ENCODE data around the gene GDPGP1. TPM values are rescaled to one million over a fixed set of nuclear protein-coding genes. Genes with fewer than 3 reads are reported as not detected.
A peak's percentile ranks its signal among the peaks of the same experiment; 100 is the strongest.
"Not testable (repeated sequence)": the region's sequence is repeated elsewhere in the genome, so short reads cannot be mapped to it uniquely, and the experiment has no call there.

The GDPGP1 gene, protein sequence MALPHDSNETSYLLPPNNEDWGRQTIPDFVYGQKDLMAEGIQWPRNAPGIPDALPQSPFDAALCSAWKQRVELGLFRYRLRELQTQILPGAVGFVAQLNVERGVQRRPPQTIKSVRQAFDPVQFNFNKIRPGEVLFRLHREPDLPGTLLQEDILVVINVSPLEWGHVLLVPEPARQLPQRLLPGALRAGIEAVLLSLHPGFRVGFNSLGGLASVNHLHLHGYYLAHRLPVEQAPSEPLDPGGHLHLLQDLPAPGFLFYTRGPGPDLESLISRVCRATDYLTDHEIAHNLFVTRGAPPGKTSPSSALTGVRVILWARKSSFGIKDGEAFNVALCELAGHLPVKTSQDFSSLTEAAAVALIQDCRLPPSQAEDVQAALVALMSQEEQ
- total RNA-seq, result 1 to 10 TPM; 1.5 to 3.6 TPM

DNA sequence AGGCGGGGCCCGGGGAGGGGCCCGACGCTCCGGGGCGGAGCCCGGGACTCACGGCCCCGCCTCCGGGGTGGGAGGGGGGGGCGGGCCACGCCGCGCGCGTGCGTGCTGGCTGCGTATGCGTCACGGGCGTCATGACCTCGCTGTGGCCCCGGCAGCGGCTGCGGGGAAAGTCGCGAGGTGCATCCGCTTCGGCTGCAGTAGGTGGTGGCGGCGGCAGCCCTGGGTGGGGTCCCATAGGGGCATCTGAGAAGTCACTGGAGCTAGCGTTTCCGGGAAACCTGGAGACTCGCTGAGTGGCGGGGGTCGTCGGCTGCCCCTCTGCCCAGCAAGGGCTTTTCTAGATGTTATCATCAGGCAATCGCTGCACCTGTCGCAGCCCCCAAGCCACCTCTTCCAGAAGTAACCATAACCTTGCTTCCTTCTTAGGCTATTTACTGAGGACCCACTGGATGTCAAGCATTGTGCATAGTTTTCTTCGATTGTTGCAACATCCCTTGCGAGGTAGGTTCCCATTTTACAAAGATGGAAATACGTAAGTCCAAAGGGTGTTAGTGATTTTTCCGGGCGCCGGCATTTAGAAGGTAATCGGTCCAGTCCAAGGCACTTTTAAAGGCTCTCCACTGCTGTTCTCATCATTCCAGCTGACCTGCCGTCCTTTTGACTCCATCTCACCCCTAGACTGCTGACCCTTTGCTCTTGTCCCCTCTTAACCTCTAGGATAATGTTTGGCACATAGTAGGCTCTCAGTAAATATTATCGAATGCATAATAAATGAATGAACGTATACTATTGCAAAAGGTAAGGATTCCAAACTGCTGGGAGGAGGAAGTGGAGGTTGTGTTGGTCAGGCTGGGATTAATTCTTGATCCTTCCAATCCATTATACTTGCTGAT is at the start of gene GDPGP1:
TSS of gene GDPGP1 (plus strand) at position 114 of the 893 bp plus-strand sequence. CDS start 6,700 bp downstream, outside the sequence.
- Mint-ChIP-seq H3K27ac (peak within 1 kb of the TSS; percentile 90), H3K4me3 (peak within 1 kb of the TSS; percentile 89), H3K4me1 (ENCODE audit: low read depth) (peaks cover 47% of the 10 kb centered on the region), H3K27me3 (ENCODE audit: low read depth) (no peaks in the 10 kb centered on the region), H3K9me3 (no peaks in the 10 kb centered on the region), H3K36me3 (ENCODE audit: low read depth) (peaks cover 33% of the 10 kb centered on the region)
- CTCF ChIA-PET, result interaction anchor here (0.6 to 1.6 kb wide), 6 partner anchors 12 to 598 kb away, joined by 3 to 4 read pairs (median 3); no protein-coding TSS in a partner anchor
- intact Hi-C loops (cut with micrococcal nuclease), result loop anchor here (1.0 to 5.0 kb wide), 7 partner anchors 31 to 698 kb away; partner anchors contain the start of genes AP3S2, HDDC3, IQGAP1 and NGRN
- no peak for DNase-seq

DNA sequence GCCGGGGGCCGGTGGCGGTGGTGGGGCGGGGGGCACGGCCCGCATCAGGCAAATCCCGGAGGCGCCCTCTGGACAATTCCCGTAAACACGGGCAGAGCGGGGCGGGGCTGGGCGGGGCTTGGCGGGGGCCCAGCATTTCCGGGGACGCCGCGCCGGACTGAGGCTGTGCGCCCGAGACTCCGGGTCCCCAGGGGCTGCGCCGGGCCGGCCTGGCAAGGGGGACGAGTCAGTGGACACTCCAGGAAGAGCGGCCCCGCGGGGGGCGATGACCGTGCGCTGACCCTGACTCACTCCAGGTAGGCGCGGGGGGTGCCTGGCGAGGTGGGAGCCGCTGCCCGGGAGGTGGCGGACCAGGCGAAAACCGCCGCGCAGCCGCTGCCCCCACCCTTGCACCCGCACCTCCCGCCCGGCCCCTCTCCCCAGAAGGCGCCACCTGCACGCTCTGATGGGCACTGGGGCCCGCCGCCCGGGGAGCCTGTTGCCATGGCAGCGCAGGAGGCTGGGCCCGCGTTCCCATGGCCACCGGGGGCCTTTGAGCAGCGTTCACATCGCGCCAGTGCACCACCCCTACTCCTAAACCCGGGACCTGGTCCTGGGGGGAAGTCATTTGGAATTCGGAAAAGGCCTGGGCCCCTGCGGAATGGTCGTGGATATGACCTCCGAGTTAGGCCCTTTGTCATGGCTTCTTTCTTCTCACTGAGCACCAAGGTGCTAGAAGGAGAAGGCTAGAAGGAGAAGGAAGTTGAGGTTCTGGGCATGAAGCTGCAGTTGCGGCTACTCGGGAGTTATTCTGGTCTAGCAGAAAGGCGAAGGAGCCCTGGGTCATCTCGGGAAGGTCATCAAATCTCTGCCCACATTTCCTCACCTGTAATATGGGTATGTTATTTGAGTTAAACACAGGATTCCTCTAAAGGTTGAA is 49.0 kb upstream of the GDPGP1 start:
- Mint-ChIP-seq H3K9me3 (no peaks in the 10 kb centered on the region), H3K4me1 (ENCODE audit: low read depth) (peaks cover 11% of the 10 kb centered on the region), H3K27me3 (ENCODE audit: low read depth) (no peaks in the 10 kb centered on the region), H3K36me3 (ENCODE audit: low read depth) (no peaks in the 10 kb centered on the region), H3K27ac (no peak overlapping the region), H3K4me3 (peak overlapping the region; percentile 72)
- CTCF ChIA-PET, result interaction anchor here (0.6 to 1.8 kb wide), 2 partner anchors 42 to 128 kb away, joined by 3 to 4 read pairs; no protein-coding TSS in a partner anchor
- DNase-seq, result peak; percentile 58
- intact Hi-C loops (cut with micrococcal nuclease), result loop anchor here (2.0 kb wide), 1 partner anchor 48 kb away; the partner anchor contains the start of gene CIB1

DNA sequence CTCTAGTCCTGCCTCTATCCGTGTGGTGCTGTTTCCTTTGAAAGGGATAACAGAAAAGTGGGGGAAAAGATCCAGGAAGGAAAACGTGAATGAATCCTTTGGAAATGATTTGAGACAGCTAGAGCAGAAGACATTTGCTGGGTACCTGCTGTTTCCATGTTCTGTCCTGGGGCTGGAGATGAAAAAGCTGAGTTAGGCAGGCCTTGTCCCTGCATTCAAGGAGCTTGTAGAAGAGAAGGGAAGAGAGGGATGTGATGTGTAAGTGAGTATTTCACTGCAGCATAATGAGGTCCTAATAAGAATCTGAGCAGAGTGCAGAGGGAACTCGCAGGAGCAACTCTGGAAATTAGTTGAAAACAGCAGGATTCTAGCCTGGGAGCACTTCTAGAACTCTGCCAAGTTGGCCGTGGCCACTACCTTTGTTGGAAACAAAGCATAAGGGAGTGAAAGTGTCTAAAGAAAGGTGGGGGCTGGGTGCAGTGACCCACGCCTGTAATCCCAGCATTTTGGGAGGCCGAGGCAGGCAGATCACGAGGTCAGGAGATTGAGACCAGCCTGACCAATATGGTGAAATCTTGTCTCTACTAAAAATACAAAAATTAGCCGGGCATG is 46.6 kb upstream of the GDPGP1 start:
- no peak for DNase-seq
- H3K4me3 Mint-ChIP-seq, result no peak overlapping the region
- intact Hi-C loops (cut with micrococcal nuclease), result no loop called here
- no peak overlapping the region for H3K27ac Mint-ChIP-seq
- H3K36me3 Mint-ChIP-seq (ENCODE audit: low read depth), result no peaks in the 10 kb centered on the region
- H3K27me3 Mint-ChIP-seq (ENCODE audit: low read depth), result no peaks in the 10 kb centered on the region
- no peaks in the 10 kb centered on the region for H3K9me3 Mint-ChIP-seq
- H3K4me1 Mint-ChIP-seq (ENCODE audit: low read depth), result peaks cover 20% of the 10 kb centered on the region
- CTCF ChIA-PET, result interaction anchor here (1.2 to 1.8 kb wide), 2 partner anchors 34 to 44 kb away, joined by 3 to 4 read pairs; no protein-coding TSS in a partner anchor

DNA sequence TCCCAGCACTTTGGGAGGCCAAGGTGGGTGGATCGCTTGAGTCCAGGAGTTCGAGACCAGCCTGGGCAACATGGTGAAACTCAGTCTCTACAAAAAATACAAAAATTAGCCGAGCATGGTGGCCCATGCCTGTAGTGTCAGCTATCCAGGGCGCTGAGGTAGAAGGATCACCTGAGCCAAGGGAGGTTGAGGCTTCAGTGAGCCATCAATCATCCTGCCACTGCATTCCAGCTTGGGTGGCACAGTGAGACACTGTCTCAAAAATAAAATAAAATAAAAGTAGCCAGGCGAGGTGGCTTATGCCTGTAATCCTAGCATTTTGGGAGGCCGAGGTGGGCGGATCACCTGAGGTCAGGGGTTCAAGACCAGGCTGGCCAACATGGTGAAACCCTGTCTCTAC is 45.9 kb upstream of the GDPGP1 start:
- DNase-seq; H3K36me3 Mint-ChIP-seq (ENCODE audit: low read depth); H3K4me3 Mint-ChIP-seq; H3K27me3 Mint-ChIP-seq (ENCODE audit: low read depth); H3K9me3 Mint-ChIP-seq; H3K27ac Mint-ChIP-seq; intact Hi-C loops (cut with micrococcal nuclease); CTCF ChIA-PET: not testable (repeated sequence)
- H3K4me1 Mint-ChIP-seq (ENCODE audit: low read depth), result peaks cover 27% of the 10 kb centered on the region

DNA sequence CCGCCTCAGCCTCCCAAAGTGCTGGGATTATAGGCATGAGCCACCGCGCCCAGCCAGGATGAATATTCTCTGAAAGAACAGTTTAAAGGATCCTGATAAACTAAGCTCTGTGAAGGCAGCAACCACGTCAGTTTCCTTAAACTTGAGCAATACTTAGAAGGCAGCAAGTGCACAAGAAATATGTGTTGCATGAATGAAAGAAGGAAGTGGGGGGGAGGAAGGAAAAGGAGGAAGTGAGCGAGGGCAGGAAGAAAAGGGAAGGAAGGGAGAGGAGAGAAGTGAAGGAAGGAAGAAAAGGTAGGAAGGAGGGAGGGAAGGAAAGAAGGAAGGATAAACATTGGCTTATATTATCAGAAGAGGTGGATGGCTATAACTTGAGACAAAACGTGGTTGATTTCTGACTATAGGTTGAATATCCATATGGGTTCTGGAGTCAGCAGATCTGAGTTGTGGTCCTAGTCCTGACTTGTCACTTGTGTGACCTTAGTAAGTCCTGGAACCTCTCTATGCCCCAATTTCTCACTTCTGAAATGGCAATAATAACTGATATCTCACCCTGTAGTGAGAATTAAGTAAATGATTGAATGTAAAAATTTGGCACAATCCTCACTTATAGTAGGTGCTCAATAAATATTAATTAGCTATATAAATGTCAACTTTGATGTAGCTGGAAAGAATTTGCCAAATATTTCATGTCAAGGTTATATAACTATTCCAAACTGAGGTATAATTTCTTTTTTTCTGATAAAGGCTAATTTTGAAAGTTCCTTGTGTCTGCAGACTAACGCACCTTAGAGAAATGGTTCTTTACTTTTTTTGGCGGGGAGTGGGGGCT is 44.9 kb upstream of the GDPGP1 start:
- intact Hi-C loops (cut with micrococcal nuclease), result no loop called here
- CTCF ChIA-PET, result interaction anchor here (1.1 kb wide), 1 partner anchor 32 kb away, joined by 4 read pairs; no protein-coding TSS in a partner anchor
- Mint-ChIP-seq H3K27ac (no peak overlapping the region), H3K4me1 (ENCODE audit: low read depth) (peaks cover 29% of the 10 kb centered on the region), H3K27me3 (ENCODE audit: low read depth) (no peaks in the 10 kb centered on the region), H3K36me3 (ENCODE audit: low read depth) (no peaks in the 10 kb centered on the region), H3K9me3 (no peaks in the 10 kb centered on the region), H3K4me3 (no peak overlapping the region)
- no peak for DNase-seq

DNA sequence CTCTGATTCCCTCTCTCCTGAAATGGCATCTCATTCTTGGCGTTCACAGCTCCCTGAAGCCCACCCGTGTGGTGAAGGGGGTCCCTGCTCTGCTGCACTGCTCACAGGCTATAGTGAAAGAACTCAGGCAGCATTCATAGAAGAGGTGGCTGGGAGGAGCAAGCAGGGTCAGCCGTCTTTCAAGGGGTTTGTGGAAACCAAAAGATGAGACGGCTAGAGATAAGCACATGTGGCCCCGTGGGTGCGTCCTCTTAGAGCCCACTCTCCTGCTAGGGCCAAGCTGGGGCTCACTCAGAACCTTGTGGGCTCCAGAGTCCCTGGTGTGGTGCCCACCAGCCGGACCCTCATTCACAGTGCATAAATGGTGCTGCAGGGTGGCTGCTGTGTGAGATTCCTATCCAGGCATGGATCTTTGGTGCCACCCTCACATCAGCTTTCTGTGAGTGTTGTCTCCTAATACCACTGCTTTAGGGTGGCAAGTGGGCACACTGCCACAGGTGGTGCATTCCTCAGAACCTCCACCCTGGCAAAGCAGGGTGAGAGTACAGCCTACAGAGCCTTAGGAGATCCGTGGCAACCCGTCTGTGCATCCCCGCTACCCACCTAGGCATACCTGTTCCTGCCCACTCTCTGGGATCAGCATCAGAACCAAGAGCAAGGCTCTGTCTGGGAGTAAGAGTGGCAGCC is 44.1 kb upstream of the GDPGP1 start:
- Mint-ChIP-seq H3K36me3 (ENCODE audit: low read depth) (no peaks in the 10 kb centered on the region), H3K4me3 (no peak overlapping the region), H3K27ac (no peak overlapping the region), H3K4me1 (ENCODE audit: low read depth) (peaks cover 26% of the 10 kb centered on the region), H3K27me3 (ENCODE audit: low read depth) (no peaks in the 10 kb centered on the region), H3K9me3 (no peaks in the 10 kb centered on the region)
- no peak for DNase-seq
- intact Hi-C loops (cut with micrococcal nuclease), result no loop called here
- CTCF ChIA-PET, result interaction anchor here (1.1 kb wide), 1 partner anchor 32 kb away, joined by 4 read pairs; no protein-coding TSS in a partner anchor

DNA sequence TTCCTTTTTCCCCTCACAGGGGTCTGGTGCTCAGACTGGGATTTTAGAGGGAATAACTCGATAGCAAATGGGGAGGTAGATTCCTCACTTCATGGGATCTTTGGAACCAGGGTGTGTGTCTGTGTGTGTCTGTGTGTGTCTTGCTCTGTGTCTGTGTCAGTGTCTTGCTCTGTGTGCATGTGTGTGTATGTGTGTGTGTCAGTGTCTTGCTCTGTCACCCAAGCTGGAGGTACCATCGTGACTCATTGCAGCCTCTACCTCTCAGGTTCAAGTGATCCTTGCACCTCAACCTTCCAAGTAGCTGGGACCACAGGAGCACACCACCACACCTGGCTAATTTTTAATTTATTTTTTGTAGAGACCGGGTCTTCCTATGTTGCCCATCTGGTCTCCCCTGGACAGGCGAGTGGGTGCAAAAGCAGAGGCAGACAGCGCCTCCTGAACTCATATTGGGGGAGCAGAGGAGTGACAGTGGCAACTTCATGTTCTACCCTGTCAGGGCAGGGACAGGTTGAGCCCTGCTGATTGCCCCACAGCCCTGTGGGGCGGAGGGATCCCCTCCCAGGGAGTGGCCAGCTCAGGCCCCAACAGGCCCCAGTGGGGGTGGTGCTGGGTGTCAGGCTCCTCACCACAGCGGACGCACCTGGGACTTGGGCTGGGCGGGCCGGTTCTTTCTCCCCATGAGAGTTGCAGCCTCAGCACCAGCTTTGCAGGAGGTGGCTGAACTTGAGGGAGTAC is 43.2 kb upstream of the GDPGP1 start:
- Mint-ChIP-seq H3K9me3 (no peaks in the 10 kb centered on the region), H3K36me3 (ENCODE audit: low read depth) (no peaks in the 10 kb centered on the region), H3K4me3 (no peak overlapping the region), H3K27me3 (ENCODE audit: low read depth) (no peaks in the 10 kb centered on the region), H3K27ac (no peak overlapping the region), H3K4me1 (ENCODE audit: low read depth) (peaks cover 22% of the 10 kb centered on the region)
- no peak for DNase-seq
- CTCF ChIA-PET, result interaction anchor here (1.0 kb wide), 1 partner anchor 28 kb away, joined by 3 read pairs; no protein-coding TSS in a partner anchor
- intact Hi-C loops (cut with micrococcal nuclease), result no loop called here

DNA sequence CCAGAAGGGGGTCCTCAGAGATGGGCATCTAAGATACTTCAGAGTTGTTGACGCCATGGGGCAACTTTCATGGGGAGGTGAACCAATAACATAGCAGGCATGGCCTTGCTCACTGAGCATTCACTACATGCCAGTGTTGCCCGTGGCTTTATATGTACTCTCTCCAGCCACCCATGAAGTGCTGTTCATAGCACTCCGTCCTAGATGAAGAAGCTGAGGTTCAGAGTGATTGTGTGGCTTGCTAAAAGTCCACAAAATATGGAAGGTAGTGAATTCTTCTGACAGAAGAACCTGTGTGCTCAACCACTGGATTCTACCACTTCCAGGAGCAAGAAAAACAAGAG is 42.7 kb upstream of the GDPGP1 start:
- CTCF ChIA-PET, result interaction anchor here (0.9 to 1.1 kb wide), 3 partner anchors 10 to 30 kb away, joined by 3 to 4 read pairs (median 3); partner anchors contain the start of gene SEMA4B
- Mint-ChIP-seq H3K27me3 (ENCODE audit: low read depth) (no peaks in the 10 kb centered on the region), H3K9me3 (no peaks in the 10 kb centered on the region), H3K4me3 (no peak overlapping the region), H3K36me3 (ENCODE audit: low read depth) (no peaks in the 10 kb centered on the region), H3K4me1 (ENCODE audit: low read depth) (peaks cover 22% of the 10 kb centered on the region), H3K27ac (no peak overlapping the region)
- no peak for DNase-seq
- intact Hi-C loops (cut with micrococcal nuclease), result no loop called here

DNA sequence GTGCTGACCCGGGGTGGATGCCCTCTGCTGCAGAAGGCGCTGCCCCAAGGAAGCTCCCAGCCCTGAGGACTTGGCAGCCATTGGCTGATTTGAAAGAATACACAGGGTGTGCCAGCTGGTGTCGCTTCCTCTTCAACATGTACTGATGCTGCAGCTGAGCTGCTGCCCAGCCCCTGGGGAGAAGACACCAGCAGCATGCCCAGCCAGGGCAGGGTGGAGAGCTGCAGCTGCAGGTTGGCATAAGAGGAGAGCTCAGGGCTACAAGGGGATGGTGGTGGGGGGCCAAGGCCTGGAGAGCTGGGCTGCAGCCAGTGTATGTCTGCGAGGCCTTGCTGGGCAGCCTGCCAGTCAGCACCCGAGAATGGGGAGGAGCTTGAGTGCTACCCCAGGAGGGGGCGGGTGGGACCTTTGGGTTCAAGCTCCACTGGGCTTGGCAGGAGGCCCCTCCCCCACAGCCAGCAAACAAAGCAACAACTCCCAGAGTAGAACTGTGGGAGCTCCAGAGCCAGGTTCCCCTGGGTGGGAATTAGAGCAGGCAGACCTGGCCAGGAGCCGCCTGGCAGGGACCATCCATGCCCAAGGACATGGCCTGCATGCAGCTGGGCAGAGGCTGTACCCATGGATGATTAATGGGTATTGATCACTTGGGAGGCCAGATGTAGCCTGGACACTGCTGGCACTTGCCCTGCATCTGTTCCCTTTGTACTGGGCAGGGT is 42.1 kb upstream of the GDPGP1 start:
- peaks cover 22% of the 10 kb centered on the region for H3K4me1 Mint-ChIP-seq (ENCODE audit: low read depth)
- no peaks in the 10 kb centered on the region for H3K9me3 Mint-ChIP-seq
- intact Hi-C loops (cut with micrococcal nuclease), result no loop called here
- H3K27ac Mint-ChIP-seq, result no peak overlapping the region
- H3K4me3 Mint-ChIP-seq, result peak overlapping the region; percentile 61
- H3K27me3 Mint-ChIP-seq (ENCODE audit: low read depth), result no peaks in the 10 kb centered on the region
- no peaks in the 10 kb centered on the region for H3K36me3 Mint-ChIP-seq (ENCODE audit: low read depth)
- CTCF ChIA-PET, result interaction anchor here (0.6 to 1.4 kb wide), 7 partner anchors 9 to 1174 kb away, joined by 3 to 6 read pairs (median 3); partner anchors contain the start of gene SEMA4B
- DNase-seq, result peak; percentile 59

Measured in activated naive CD4-positive, alpha-beta T cell treated with anti-CD3 and anti-CD28 coated beads for 36 hours (primary cell).